ENCODE data around the gene KCNAB2.

Gene KCNAB2

GRCh38 chr1:6117624-6118023 lies 71.9 kb downstream of the KCNAB2 start:
- DNase-seq (ENCODE audit: low spot score), result no peak
- no peak for TF ChIP-seq CTCF (IDR thresholded peaks at IDR 0.05; ENCODE audit: extremely low read depth, missing control alignments)

- no peak for DNase-seq (ENCODE audit: low spot score)
- TF ChIP-seq CTCF (IDR thresholded peaks at IDR 0.05; ENCODE audit: extremely low read depth, missing control alignments), result no peak
These were observed 72.7 kb downstream of the KCNAB2 start for GRCh38 chr1:6118415-6118814.

- DNase-seq (ENCODE audit: low spot score), result no peak
- TF ChIP-seq CTCF (IDR thresholded peaks at IDR 0.05; ENCODE audit: extremely low read depth, missing control alignments), result no peak
These were observed 75.3 kb downstream of the KCNAB2 start for GRCh38 chr1:6121021-6121421.

- TF ChIP-seq CTCF (IDR thresholded peaks at IDR 0.05; ENCODE audit: extremely low read depth, missing control alignments), result no peak
- no peak for DNase-seq (ENCODE audit: low spot score)
These were observed 76.1 kb downstream of the KCNAB2 start for GRCh38 chr1:6121651-6122370.

- TF ChIP-seq CTCF (IDR thresholded peaks at IDR 0.05; ENCODE audit: extremely low read depth, missing control alignments), result no peak
- DNase-seq (ENCODE audit: low spot score), result no peak
These were observed 77.4 kb downstream of the KCNAB2 start for GRCh38 chr1:6123083-6123482.

- DNase-seq (ENCODE audit: low spot score), result no peak
- no peak for TF ChIP-seq CTCF (IDR thresholded peaks at IDR 0.05; ENCODE audit: extremely low read depth, missing control alignments)
These were observed 78.1 kb downstream of the KCNAB2 start for GRCh38 chr1:6123816-6124215.

- no peak for TF ChIP-seq CTCF (IDR thresholded peaks at IDR 0.05; ENCODE audit: extremely low read depth, missing control alignments)
- DNase-seq (ENCODE audit: low spot score), result no peak
These were observed 78.7 kb downstream of the KCNAB2 start for GRCh38 chr1:6124341-6124740.
